ENCODE measurements around the gene PRKCZ.
A peak's percentile ranks its signal among the peaks of the same experiment; 100 is the strongest.

Gene PRKCZ

DNA sequence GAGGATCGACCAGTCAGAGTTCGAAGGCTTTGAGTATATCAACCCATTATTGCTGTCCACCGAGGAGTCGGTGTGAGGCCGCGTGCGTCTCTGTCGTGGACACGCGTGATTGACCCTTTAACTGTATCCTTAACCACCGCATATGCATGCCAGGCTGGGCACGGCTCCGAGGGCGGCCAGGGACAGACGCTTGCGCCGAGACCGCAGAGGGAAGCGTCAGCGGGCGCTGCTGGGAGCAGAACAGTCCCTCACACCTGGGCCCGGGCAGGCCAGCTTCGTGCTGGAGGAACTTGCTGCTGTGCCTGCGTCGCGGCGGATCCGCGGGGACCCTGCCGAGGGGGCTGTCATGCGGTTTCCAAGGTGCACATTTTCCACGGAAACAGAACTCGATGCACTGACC, 134.7 kb downstream of the PRKCZ start:
- TF ChIP-seq, protein P1, sequence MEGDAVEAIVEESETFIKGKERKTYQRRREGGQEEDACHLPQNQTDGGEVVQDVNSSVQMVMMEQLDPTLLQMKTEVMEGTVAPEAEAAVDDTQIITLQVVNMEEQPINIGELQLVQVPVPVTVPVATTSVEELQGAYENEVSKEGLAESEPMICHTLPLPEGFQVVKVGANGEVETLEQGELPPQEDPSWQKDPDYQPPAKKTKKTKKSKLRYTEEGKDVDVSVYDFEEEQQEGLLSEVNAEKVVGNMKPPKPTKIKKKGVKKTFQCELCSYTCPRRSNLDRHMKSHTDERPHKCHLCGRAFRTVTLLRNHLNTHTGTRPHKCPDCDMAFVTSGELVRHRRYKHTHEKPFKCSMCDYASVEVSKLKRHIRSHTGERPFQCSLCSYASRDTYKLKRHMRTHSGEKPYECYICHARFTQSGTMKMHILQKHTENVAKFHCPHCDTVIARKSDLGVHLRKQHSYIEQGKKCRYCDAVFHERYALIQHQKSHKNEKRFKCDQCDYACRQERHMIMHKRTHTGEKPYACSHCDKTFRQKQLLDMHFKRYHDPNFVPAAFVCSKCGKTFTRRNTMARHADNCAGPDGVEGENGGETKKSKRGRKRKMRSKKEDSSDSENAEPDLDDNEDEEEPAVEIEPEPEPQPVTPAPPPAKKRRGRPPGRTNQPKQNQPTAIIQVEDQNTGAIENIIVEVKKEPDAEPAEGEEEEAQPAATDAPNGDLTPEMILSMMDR (IDR thresholded peaks at IDR 0.05) = no peak
- TF ChIP-seq ZFX (IDR thresholded peaks at IDR 0.05; ENCODE audit: borderline replicate concordance) = no peak
- no peak overlapping the region for H3K27ac ChIP-seq

- H3K27ac ChIP-seq = no peak overlapping the region
- TF ChIP-seq ZFX (IDR thresholded peaks at IDR 0.05; ENCODE audit: borderline replicate concordance) = no peak
- TF ChIP-seq, protein P1 (IDR thresholded peaks at IDR 0.05) = no peak
Observed at GRCh38 chr1:2185880-2186855, 136.0 kb downstream of the PRKCZ start.

- TF ChIP-seq ZFX (IDR thresholded peaks at IDR 0.05; ENCODE audit: borderline replicate concordance) = no peak
- TF ChIP-seq, protein P1 (IDR thresholded peaks at IDR 0.05) = no peak
Observed at GRCh38 chr1:2186901-2187300, 136.7 kb downstream of the PRKCZ start.

DNA sequence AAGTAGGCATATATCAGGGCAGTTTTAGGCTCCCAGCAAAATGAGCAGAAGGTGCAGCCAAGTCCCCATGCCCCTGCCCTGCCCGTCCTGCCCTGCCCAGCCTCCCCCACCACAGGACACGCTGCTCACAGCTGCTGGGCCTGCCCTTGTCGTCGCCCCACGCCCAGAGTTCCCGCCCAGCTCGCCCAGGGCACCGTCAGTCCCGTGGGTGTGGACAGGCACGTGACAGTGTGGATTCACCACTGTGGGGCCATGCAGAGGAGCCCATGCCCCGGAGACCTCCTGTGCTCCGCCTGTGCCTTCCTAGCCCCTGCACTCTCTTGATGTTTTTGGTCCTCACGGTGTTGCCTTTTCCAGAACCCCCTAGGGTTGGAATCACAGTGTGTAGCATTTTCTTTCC, 137.4 kb downstream of the PRKCZ start:
- TF ChIP-seq, protein P1 (IDR thresholded peaks at IDR 0.05) = no peak
- TF ChIP-seq ZFX (IDR thresholded peaks at IDR 0.05; ENCODE audit: borderline replicate concordance) = no peak
- H3K27ac ChIP-seq = 0 out of 2 replicates have a peak overlapping the region, but pooled peaks have one; percentile 4

More at GRCh38 chr1:2186901-2187300, 136.7 kb downstream of the PRKCZ start:
- no peak overlapping the region for H3K27ac ChIP-seq

DNA sequence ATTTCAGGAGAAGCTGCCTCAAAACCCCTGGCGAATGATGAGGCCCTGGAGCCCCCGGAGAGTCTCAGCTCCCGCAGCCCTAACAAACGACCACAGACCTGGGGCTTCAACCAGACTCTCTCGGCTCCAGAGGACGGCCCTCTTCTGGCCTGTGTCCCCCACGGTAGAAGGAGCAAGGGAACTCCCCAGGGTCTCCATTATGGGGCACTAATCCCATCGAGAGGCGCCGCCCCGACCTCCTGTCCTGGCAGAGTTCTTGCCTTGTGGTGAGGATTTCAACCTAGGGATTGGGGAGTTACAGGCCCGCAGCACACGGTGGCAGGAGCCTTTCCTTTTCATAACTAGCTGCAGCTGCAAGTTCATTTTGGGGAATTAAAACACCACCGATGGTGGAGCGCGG, 138.1 kb downstream of the PRKCZ start:
- no peak for TF ChIP-seq ZFX (IDR thresholded peaks at IDR 0.05; ENCODE audit: borderline replicate concordance)
- 0 out of 2 replicates have a peak overlapping the region, but pooled peaks have one; percentile 4 for H3K27ac ChIP-seq

GRCh38 chr1:2189459-2190425, 139.5 kb downstream of the PRKCZ start:
- H3K27ac ChIP-seq = peak overlapping the region; percentile 91
- TF ChIP-seq ZFX (IDR thresholded peaks at IDR 0.05; ENCODE audit: borderline replicate concordance) = no peak
- TF ChIP-seq, protein P1 (IDR thresholded peaks at IDR 0.05) = no peak

GRCh38 chr1:2190491-2190976, 140.3 kb downstream of the PRKCZ start:
- H3K27ac ChIP-seq = peak overlapping the region; percentile 91
- TF ChIP-seq ZFX (IDR thresholded peaks at IDR 0.05; ENCODE audit: borderline replicate concordance) = no peak
- TF ChIP-seq, protein P1 (IDR thresholded peaks at IDR 0.05) = no peak
